GM21786 (cell line): ENCODE data around the gene REX1BD.
A peak's percentile ranks its signal among the peaks of the same experiment; 100 is the strongest.
"Not testable (repeated sequence)": the region's sequence is repeated elsewhere in the genome, so short reads cannot be mapped to it uniquely, and the experiment has no call there.

Experiments used
- ATAC-seq: cut with Tn5 transposase; IDR thresholded peaks from one replicate; pipeline ENCODE4 v1.9.1; 2021; ENCODE audit not compliant: unreplicated experiment

Gene REX1BD

GRCh38 chr19:18588611-18589379, at the start of gene REX1BD:
TSS of gene REX1BD (plus strand) at chr19:18588798. CDS start at chr19:18588802, 4 bp downstream.
- peak; percentile 73 for ATAC-seq

- no peak for ATAC-seq
Observed at GRCh38 chr19:18539372-18539771, 49.2 kb upstream of the REX1BD start.

- not testable (repeated sequence) for ATAC-seq
Observed at GRCh38 chr19:18540200-18540599, 48.4 kb upstream of the REX1BD start.

GRCh38 chr19:18541258-18541991, 47.2 kb upstream of the REX1BD start:
- no peak for ATAC-seq

- no peak for ATAC-seq
Observed at GRCh38 chr19:18541992-18542940, 46.3 kb upstream of the REX1BD start.

GRCh38 chr19:18542941-18543813, 45.4 kb upstream of the REX1BD start, which contains the start of gene FKBP8:
TSS of gene FKBP8 (minus strand) at chr19:18543573. CDS start at chr19:18541970, 1,603 bp downstream.
- ATAC-seq, result peak; percentile 78

- peak; percentile 74 for ATAC-seq
Observed at GRCh38 chr19:18543814-18544475, 44.7 kb upstream of the REX1BD start.

GRCh38 chr19:18551631-18552030, 37.0 kb upstream of the REX1BD start:
- ATAC-seq, result no peak

GRCh38 chr19:18557411-18558201, 31.0 kb upstream of the REX1BD start, which contains the start of gene KXD1:
TSS of gene KXD1 (plus strand) at chr19:18557870. CDS start at chr19:18562057, 4,187 bp downstream.
- peak; percentile 88 for ATAC-seq

GRCh38 chr19:18558202-18558555, 30.4 kb upstream of the REX1BD start:
- ATAC-seq, result peak; percentile 8

GRCh38 chr19:18558604-18559003, 30.0 kb upstream of the REX1BD start:
- no peak for ATAC-seq

- ATAC-seq, result no peak
Observed at GRCh38 chr19:18559685-18560084, 28.9 kb upstream of the REX1BD start.

- no peak for ATAC-seq
Observed at GRCh38 chr19:18562086-18562485, 26.5 kb upstream of the REX1BD start.

- ATAC-seq, result no peak
Observed at GRCh38 chr19:18566953-18567352, 21.6 kb upstream of the REX1BD start.

- ATAC-seq, result no peak
Observed at GRCh38 chr19:18568367-18568766, 20.2 kb upstream of the REX1BD start.

- ATAC-seq, result peak; percentile 87
Observed at GRCh38 chr19:18571564-18572344, 16.8 kb upstream of the REX1BD start, which contains the start of gene UBA52. TSS of gene UBA52 (plus strand) at chr19:18571857. CDS start at chr19:18573301, 1,444 bp downstream.

- no peak for ATAC-seq
Observed at GRCh38 chr19:18574691-18575291, 13.8 kb upstream of the REX1BD start.
